Activated T-cell treated with anti-CD3 and anti-CD28 coated beads, Interleukin-2, amount 50 U/mL, for 4 hours (primary cell): ENCODE measurements around the gene KIAA1671. TPM values are rescaled to one million over a fixed set of nuclear protein-coding genes. Genes with fewer than 3 reads are reported as not detected.

ENCODE experiments used
- ATAC-seq, 2 donors: fragments of 200-7000 bp; cut with Tn5 transposase; one replicate each; pipeline ENCODE4 v1.10.0; 2021
- DNase-seq: peaks from one replicate; pipeline ENCODE4 v3.0.0-alpha.2; 2020
- H3K27me3 Mint-ChIP-seq: one replicate; pipeline ENCODE4 v1.8.0; 2021; ENCODE audit warnings: low read depth, mixed read lengths
- H3K36me3 Mint-ChIP-seq: one replicate; pipeline ENCODE4 v1.8.0; 2022; ENCODE audit warnings: mixed read lengths; ENCODE audit not compliant: insufficient read depth
- H3K4me1 Mint-ChIP-seq: one replicate; pipeline ENCODE4 v1.8.0; 2021; ENCODE audit warnings: low read depth, mixed read lengths
- H3K4me3 Mint-ChIP-seq: one replicate; pipeline ENCODE4 v1.8.0; 2021; ENCODE audit warnings: mild to moderate bottlenecking, moderate library complexity, mixed read lengths
- H3K9me3 Mint-ChIP-seq: one replicate; pipeline ENCODE4 v1.8.0; 2021; ENCODE audit warnings: mixed read lengths
- total RNA-seq, 3 donors: library from RNA; stranded (reverse); gene quantifications; one replicate each; pipeline ENCODE4 v1.2.1, GENCODE V29; 2021

KIAA1671 gene
- total RNA-seq, 3 donors from 2014 or later: 4.0 to 9.7 (median 7.3) TPM

- Mint-ChIP-seq H3K27me3 (peaks cover 3% of the 10 kb centered on the region), H3K9me3 (no peaks in the 10 kb centered on the region), H3K4me3 (peak overlapping the region; percentile 58), H3K36me3 (no peaks in the 10 kb centered on the region), H3K4me1 (peaks cover 65% of the 10 kb centered on the region)
- no peak for ATAC-seq
- no peak for DNase-seq
Measured at GRCh38 chr22:25061605-25062376, 109.3 kb downstream of the KIAA1671 start.

- Mint-ChIP-seq H3K4me1 (peaks cover 67% of the 10 kb centered on the region), H3K27me3 (no peaks in the 10 kb centered on the region), H3K4me3 (peak overlapping the region; percentile 58), H3K36me3 (no peaks in the 10 kb centered on the region), H3K9me3 (no peaks in the 10 kb centered on the region)
- peak; percentile 49 to 62 for ATAC-seq
- peak; percentile 61 for DNase-seq
Measured at GRCh38 chr22:25062386-25063085, 110.0 kb downstream of the KIAA1671 start.

- Mint-ChIP-seq H3K4me3 (no peak overlapping the region), H3K9me3 (no peaks in the 10 kb centered on the region), H3K4me1 (peaks cover 81% of the 10 kb centered on the region), H3K36me3 (no peaks in the 10 kb centered on the region), H3K27me3 (no peaks in the 10 kb centered on the region)
- DNase-seq (no peak), ATAC-seq (no peak)
Measured at GRCh38 chr22:25064894-25065560, 112.5 kb downstream of the KIAA1671 start.

- peaks cover 84% of the 10 kb centered on the region for H3K4me1 Mint-ChIP-seq
- H3K27me3 Mint-ChIP-seq: no peaks in the 10 kb centered on the region
- DNase-seq (no peak), ATAC-seq (no peak)
- no peaks in the 10 kb centered on the region for H3K36me3 Mint-ChIP-seq
- no peaks in the 10 kb centered on the region for H3K9me3 Mint-ChIP-seq
- H3K4me3 Mint-ChIP-seq: no peak overlapping the region
Measured at GRCh38 chr22:25066861-25067435, 114.4 kb downstream of the KIAA1671 start.

- ATAC-seq: peak; percentile 78 to 81
- no peaks in the 10 kb centered on the region for H3K9me3 Mint-ChIP-seq
- peaks cover 85% of the 10 kb centered on the region for H3K4me1 Mint-ChIP-seq
- H3K36me3 Mint-ChIP-seq: no peaks in the 10 kb centered on the region
- DNase-seq: peak; percentile 66
- peak overlapping the region; percentile 77 for H3K4me3 Mint-ChIP-seq
- no peaks in the 10 kb centered on the region for H3K27me3 Mint-ChIP-seq
Measured at GRCh38 chr22:25067851-25068421, 115.4 kb downstream of the KIAA1671 start.

- Mint-ChIP-seq H3K27me3 (no peaks in the 10 kb centered on the region), H3K9me3 (no peaks in the 10 kb centered on the region), H3K36me3 (no peaks in the 10 kb centered on the region), H3K4me3 (peak overlapping the region; percentile 77), H3K4me1 (peaks cover 79% of the 10 kb centered on the region)
- ATAC-seq: peak in 1 of 2 donors; percentile 11
- DNase-seq: no peak
Measured at GRCh38 chr22:25068707-25069106, 116.2 kb downstream of the KIAA1671 start.

- Mint-ChIP-seq H3K4me3 (peak overlapping the region; percentile 77), H3K9me3 (no peaks in the 10 kb centered on the region), H3K4me1 (peaks cover 77% of the 10 kb centered on the region), H3K27me3 (no peaks in the 10 kb centered on the region), H3K36me3 (no peaks in the 10 kb centered on the region)
- no peak for ATAC-seq
- no peak for DNase-seq
Measured at GRCh38 chr22:25069426-25069757, 116.9 kb downstream of the KIAA1671 start.

- DNase-seq (no peak), ATAC-seq (peak in 1 of 2 donors; percentile 9)
- H3K4me1 Mint-ChIP-seq: peaks cover 77% of the 10 kb centered on the region
- peak overlapping the region; percentile 77 for H3K4me3 Mint-ChIP-seq
- no peaks in the 10 kb centered on the region for H3K36me3 Mint-ChIP-seq
- no peaks in the 10 kb centered on the region for H3K27me3 Mint-ChIP-seq
- H3K9me3 Mint-ChIP-seq: no peaks in the 10 kb centered on the region
Measured at GRCh38 chr22:25069758-25070481, 117.4 kb downstream of the KIAA1671 start.

GRCh38 chr22:25070956-25071355, 118.4 kb downstream of the KIAA1671 start:
- H3K27me3 Mint-ChIP-seq: no peaks in the 10 kb centered on the region
- ATAC-seq (peak; percentile 26 to 29), DNase-seq (no peak)
- H3K4me1 Mint-ChIP-seq: peaks cover 84% of the 10 kb centered on the region
- no peaks in the 10 kb centered on the region for H3K36me3 Mint-ChIP-seq
- no peaks in the 10 kb centered on the region for H3K9me3 Mint-ChIP-seq
- H3K4me3 Mint-ChIP-seq: peak overlapping the region; percentile 77

- Mint-ChIP-seq H3K4me3 (peak overlapping the region; percentile 77), H3K4me1 (peaks cover 85% of the 10 kb centered on the region), H3K27me3 (no peaks in the 10 kb centered on the region), H3K9me3 (no peaks in the 10 kb centered on the region), H3K36me3 (no peaks in the 10 kb centered on the region)
- ATAC-seq (no peak), DNase-seq (no peak)
Measured at GRCh38 chr22:25071720-25072119, 119.2 kb downstream of the KIAA1671 start.

- Mint-ChIP-seq H3K4me1 (peaks cover 87% of the 10 kb centered on the region), H3K36me3 (no peaks in the 10 kb centered on the region), H3K27me3 (no peaks in the 10 kb centered on the region), H3K9me3 (no peaks in the 10 kb centered on the region), H3K4me3 (peak overlapping the region; percentile 54)
- ATAC-seq (no peak), DNase-seq (no peak)
Measured at GRCh38 chr22:25072406-25072805, 119.9 kb downstream of the KIAA1671 start.

- Mint-ChIP-seq H3K4me3 (peak overlapping the region; percentile 20), H3K9me3 (no peaks in the 10 kb centered on the region), H3K4me1 (peaks cover 58% of the 10 kb centered on the region), H3K36me3 (no peaks in the 10 kb centered on the region), H3K27me3 (no peaks in the 10 kb centered on the region)
- peak; percentile 42 for DNase-seq
- ATAC-seq: peak; percentile 82 to 89
Measured at GRCh38 chr22:25076336-25076735, 123.8 kb downstream of the KIAA1671 start.

- H3K9me3 Mint-ChIP-seq: no peaks in the 10 kb centered on the region
- H3K36me3 Mint-ChIP-seq: no peaks in the 10 kb centered on the region
- H3K4me1 Mint-ChIP-seq: peaks cover 57% of the 10 kb centered on the region
- H3K4me3 Mint-ChIP-seq: peak overlapping the region; percentile 20
- H3K27me3 Mint-ChIP-seq: no peaks in the 10 kb centered on the region
- no peak for ATAC-seq
- DNase-seq: no peak
Measured at GRCh38 chr22:25077056-25077455, 124.5 kb downstream of the KIAA1671 start.
